GM19463 (cell line): ENCODE data around the gene PDLIM7.

Experiments
- ATAC-seq: cut with Tn5 transposase; IDR thresholded peaks from one replicate; pipeline ENCODE4 v1.9.1; 2021; ENCODE audit warnings: mild to moderate bottlenecking, moderate library complexity; ENCODE audit not compliant: unreplicated experiment

PDLIM7 gene

DNA sequence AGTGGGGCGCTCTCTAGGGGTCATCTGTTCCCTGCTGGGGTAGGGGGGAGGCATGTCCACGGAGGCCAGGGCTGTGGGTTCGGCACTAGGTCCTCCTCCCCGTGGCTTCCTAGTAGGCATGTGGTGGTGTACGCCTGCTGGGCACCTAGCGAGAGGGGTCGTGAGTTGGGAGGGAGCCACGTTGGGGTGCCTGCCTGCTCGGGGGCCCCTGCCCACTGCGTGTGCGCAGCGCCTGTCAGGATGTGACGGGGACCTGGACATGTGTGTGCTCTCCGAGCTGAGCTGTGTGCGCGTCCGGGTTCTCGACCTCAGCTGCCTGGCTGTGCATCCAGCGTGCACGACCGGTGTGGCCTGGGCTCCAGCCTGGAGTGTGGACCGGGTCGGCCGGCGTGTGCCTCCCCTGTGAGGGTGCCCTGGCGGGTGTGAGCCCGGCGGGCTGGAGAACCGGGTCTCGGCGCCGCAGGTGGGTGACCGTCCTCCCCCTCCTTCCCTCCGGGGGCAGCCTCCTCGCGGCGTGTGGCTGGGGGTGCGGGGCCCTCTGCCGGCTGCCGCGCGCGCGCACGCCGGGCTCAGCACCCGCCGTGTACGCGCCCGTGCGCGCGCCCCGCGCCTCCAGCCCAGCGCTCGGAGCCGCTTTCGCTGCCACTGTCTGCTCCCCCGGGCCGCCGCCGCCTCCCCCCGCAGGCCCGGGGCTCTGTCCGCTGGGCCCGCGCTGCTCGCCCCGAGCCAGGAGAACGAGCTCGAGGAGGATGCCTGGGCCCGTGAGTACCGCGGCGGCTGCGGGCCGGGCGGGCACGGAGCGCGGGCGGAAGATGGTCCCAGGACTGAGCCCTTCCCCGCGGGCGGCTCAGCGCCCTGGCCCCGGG, 51.0 kb downstream of the PDLIM7 start, which contains the start of gene PRR7:
TSS of gene PRR7 (plus strand) at position 615 of the 866 bp plus-strand sequence. CDS start 8,254 bp downstream, outside the sequence.
- peak; percentile 58 for ATAC-seq

- no peak for ATAC-seq
Measured at GRCh38 chr5:177445917-177446199, 51.5 kb downstream of the PDLIM7 start.

- no peak for ATAC-seq
Measured at GRCh38 chr5:177445052-177445916, 52.1 kb downstream of the PDLIM7 start.

DNA sequence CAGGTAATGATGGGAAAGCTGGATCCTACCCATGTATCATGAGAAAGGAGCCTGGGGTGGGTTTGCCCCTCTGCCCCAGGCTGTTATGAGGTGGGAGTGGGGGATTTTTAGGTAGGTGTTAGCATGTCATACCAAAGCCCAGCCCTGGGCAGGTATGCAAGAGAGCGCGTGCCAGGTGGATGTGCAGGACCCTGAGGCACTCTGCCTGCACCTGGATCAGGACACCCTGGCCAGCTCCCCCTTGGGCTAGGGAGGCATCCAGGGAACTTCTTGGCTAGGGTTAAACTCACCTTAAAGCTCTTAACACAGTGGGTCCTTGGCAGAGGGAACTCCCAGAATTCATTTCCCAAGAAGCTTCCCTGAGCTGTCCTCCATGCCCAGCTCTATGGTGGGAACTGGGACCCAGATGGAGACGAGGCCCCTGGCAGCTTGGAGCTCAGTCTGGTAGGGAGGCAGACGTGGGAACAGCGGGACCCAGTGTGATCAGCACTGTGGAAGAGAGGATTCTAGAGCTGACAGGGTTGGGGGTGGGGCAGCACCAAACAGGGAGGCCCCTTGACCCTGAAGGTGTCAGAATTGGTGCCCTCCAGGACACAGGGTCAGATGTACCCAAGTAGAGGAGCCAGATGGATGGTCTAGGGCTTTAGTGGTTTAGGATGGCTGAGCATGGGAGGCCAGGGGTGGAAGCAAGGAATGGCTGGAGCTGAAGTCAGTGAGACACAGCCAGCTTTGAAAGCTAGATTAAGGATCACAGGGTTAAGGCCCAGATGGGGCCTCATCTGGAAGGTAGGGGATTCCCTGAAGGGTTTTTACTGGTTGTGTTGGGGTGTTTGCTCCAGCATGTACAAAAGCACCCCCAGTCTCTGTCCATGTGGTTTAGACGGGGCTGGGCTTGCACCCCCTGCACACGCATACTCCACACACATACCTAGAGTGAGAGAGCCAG, 53.0 kb downstream of the PDLIM7 start:
- no peak for ATAC-seq

DNA sequence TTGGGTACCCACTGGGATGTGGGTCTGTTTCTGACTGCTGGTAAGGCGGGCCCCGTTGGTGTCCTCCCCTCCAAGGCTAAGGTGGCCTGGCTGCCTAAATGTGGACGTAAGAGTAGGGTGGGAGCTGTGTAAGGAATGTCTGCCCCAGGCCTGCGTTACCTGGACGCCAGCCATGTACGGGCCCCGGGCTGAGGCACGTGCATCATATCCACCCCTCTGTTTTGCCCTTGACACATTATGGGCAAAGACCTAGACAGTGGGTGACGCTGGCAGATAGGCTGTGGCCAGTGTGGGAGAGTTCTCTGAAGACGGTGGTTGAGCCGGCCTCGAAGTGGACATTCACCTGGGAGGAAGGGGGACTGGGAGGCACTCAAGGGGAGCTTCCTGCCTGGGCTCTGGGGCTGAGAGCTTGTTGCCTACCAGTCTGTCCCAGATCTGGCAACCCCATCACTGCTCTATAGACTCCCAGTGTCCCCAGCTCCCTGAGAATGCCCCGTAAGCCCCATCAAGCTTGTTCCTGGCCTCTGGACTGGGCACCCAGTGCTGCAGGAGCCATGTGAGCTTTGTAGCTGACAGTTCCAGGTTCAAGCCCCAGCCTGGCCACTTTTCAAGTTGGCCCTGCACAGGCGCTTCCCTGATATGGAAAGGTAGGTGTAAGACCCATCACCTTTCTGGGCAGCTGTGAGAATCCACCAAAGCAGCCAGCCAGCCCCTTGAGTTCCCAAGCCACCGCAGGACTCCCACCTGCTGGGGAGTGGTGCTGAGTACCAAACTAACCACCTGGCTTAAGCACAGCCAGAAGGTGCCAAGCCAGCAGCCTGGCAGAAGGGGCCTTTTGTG, 54.0 kb downstream of the PDLIM7 start:
- no peak for ATAC-seq

- ATAC-seq, result no peak
Measured at GRCh38 chr5:177442066-177442826, 55.2 kb downstream of the PDLIM7 start.

DNA sequence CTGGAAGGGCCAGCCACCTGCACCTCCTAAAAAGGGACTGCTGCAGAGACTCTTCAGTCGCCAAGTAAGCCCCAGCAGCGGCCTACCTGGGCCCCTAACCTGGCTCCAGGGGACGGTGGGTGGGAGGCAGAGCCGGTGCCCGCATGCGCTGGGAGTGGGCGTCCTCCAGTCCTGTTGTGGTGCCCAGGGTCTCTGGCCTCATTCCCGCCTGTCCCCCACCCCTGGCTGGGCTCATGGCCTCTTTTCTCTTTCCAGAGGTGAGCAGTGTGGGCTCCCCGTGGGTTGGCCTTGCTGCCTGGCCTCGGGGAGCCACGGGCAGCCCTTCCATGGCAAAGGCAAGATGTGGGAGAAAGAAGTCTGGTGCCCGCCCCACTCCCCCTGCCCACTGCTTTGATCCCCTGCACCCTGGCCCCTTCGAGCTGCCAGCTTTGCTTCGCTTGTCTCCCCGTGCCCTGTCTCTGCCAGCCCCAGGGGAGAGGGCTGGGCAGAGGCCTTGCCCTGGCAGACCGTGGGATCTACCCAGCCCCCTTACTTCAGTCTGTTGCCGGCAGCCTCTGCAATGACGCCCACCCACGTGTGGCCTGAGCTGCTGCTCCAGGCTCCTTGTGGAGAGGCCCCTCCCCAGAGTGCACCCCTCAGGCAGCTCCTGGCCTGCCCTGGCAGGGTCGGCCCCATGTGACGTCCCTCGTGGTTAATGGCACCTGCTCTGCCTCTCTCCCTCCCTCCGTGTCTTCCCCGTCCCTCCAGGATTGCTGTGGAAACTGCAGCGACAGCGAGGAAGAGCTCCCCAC, 56.2 kb downstream of the PDLIM7 start:
- ATAC-seq, result no peak

DNA sequence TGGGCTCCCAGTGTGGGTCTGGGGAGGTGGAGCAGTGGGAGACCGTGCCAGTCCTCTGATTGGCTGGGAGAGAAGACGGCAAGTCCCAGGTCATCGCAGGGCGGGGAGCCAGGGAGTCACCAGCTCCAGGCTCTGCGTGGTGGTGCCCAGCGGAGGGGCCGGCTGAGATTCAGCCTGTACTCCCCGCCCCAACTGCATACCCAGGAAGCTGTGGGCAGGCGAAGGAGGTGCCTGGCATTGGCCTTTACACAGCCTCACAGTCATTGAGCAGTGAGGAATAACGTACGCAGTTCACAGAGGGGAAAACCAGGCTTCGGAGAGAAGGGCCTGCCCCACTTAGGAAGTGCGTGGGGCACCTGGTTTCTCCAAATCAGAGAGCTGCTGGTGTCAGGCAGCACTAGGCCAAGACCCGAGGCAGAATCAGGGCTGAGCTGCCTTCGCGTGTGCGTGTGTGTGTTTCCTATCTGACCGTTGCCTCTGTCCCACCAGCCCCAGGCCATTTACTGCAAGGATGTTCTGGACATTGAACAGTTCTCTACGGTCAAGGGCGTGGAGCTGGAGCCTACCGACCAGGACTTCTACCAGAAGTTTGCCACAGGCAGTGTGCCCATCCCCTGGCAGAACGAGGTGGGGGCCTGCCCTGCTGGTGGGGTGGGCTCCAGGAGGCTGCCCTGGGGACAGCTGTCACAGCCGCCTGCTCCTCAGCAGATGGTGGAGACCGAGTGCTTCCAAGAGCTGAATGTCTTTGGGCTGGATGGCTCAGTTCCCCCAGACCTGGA, 57.0 kb downstream of the PDLIM7 start:
- no peak for ATAC-seq

DNA sequence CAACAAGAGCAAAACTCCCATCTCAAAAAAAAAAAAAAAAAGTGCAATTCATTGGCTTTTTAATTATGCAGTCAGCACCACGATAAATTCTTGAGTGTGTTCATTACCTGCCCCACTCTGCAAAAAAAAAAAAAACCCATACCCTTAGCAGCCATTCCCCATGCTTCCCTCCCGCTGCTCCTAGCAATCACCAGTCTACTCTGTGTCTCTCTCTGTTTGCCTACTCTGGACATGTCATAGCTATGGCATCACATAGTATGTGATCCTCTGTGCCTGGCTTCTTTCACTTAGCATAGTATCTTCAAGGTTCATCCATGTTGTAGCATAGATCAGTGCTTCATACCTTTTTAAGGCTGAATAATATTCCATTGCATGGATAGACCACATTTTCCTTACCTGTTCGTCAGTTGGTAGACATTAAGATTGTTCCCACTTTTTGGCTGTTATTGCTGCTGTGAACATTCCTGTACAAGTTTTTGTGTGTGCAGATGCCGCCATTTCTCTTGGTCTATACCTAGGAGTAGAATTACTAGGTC, 57.8 kb downstream of the PDLIM7 start:
- ATAC-seq, result no peak

GRCh38 chr5:177438468-177438867, 58.9 kb downstream of the PDLIM7 start:
- ATAC-seq, result no peak

DNA sequence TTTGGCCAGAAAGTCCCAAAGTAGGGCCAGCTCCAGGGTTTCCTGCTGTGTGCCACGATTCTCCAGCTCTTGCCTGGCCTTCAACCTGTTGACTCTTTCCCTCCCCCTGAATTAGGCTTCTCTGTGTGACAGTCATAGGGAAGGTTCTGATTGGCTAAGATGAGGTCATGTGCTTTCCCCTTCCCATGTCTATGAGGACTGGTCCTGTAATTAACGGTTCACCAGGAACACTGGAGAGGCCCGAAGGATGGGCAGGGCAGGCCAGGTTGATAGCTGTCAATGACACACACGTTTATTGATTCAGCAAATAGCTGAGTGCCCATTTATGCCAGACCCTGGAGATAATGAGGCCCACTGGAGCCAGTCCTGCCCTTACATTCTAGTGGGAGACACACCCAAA, 59.8 kb downstream of the PDLIM7 start:
- no peak for ATAC-seq

DNA sequence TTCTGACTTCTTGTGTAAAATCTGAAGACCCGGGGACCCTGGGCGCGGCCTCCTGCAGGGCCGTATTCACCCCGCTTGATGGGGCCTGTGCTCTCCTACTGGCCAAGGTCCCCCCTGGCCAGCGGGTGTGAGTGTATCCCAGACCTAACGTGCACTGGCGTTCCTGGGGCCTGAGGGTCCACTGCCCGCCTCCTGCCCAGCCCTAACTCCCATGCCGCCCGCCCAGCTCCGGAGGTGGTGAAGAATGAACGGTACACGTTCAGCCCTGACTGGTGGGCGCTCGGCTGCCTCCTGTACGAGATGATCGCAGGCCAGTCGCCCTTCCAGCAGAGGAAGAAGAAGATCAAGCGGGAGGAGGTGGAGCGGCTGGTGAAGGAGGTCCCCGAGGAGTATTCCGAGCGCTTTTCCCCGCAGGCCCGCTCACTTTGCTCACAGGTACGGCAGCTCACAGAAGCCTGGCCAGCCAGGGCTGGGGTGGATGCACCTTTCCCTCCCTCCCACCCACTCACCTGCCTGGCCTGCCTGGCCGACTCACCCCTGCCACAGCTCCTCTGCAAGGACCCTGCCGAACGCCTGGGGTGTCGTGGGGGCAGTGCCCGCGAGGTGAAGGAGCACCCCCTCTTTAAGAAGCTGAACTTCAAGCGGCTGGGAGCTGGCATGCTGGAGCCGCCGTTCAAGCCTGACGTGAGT, 61.4 kb downstream of the PDLIM7 start:
- no peak for ATAC-seq

- ATAC-seq, result no peak
Measured at GRCh38 chr5:177434942-177435738, 62.3 kb downstream of the PDLIM7 start.

GRCh38 chr5:177434437-177434836, 63.0 kb downstream of the PDLIM7 start:
- no peak for ATAC-seq

DNA sequence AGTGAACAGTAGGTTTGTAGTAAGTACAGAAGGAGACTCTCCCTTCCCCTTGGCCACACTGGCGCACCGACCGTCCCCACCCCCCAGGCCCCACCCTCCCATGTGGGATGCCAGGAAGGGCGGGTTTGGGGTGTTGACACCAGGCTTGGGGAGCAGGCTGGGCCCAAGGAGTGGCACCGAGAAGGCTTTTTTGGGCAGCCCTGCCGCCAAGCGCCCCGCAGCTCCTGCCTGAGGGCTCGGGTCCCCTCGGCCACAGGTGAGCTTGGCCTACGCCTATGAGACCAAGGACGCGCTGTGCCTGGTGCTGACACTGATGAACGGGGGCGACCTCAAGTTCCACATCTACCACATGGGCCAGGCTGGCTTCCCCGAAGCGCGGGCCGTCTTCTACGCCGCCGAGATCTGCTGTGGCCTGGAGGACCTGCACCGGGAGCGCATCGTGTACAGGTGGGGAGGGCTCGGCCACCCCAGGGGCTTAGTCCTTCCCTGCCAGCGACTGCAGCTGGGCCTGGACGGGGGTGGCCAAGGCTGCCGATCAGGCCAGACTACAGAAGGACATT, 63.7 kb downstream of the PDLIM7 start:
- ATAC-seq, result no peak
